ENCODE measurements around the gene C17orf113. TPM values are rescaled to one million over a fixed set of nuclear protein-coding genes. Genes with fewer than 3 reads are reported as not detected.
A peak's percentile ranks its signal among the peaks of the same experiment; 100 is the strongest.

Gene C17orf113
- polyA plus RNA-seq, 6 donors from 2014 or later: 0.13 to 0.87 (median 0.58) TPM

GRCh38 chr17:42081516-42082129, 31.2 kb upstream of the C17orf113 start:
- no peaks in the 10 kb centered on the region for H3K36me3 Mint-ChIP-seq
- H3K27me3 Mint-ChIP-seq: peaks cover 0 to 6% (median 0%) of the 10 kb centered on the region in 3 donors
- peak overlapping the region in 1 of 8 donors; percentile 35 for H3K4me3 Mint-ChIP-seq
- H3K27ac Mint-ChIP-seq: no peak overlapping the region
- ATAC-seq (ENCODE audit: low read depth in 2 of 2) (no peak), DNase-seq (no peak)
- no peaks in the 10 kb centered on the region for H3K9me3 Mint-ChIP-seq
- no peaks in the 10 kb centered on the region for H3K4me1 Mint-ChIP-seq

- peaks cover 0 to 11% (median 6%) of the 10 kb centered on the region in 3 donors for H3K27me3 Mint-ChIP-seq
- H3K4me1 Mint-ChIP-seq: no peaks in the 10 kb centered on the region
- H3K27ac Mint-ChIP-seq: no peak overlapping the region
- ATAC-seq (ENCODE audit: low read depth in 2 of 2) (no peak), DNase-seq (no peak)
- H3K9me3 Mint-ChIP-seq: no peaks in the 10 kb centered on the region
- no peak overlapping the region for H3K4me3 Mint-ChIP-seq
- H3K36me3 Mint-ChIP-seq: no peaks in the 10 kb centered on the region
Measured at GRCh38 chr17:42079541-42079940, 29.1 kb upstream of the C17orf113 start.

GRCh38 chr17:42078396-42079043, 28.1 kb upstream of the C17orf113 start:
- H3K4me1 Mint-ChIP-seq: peaks cover 0 to 4% (median 0%) of the 10 kb centered on the region in 3 donors
- H3K9me3 Mint-ChIP-seq: no peaks in the 10 kb centered on the region
- no peak overlapping the region for H3K27ac Mint-ChIP-seq
- H3K36me3 Mint-ChIP-seq: no peaks in the 10 kb centered on the region
- ATAC-seq (ENCODE audit: low read depth in 2 of 2) (no peak), DNase-seq (no peak)
- H3K4me3 Mint-ChIP-seq: no peak overlapping the region
- H3K27me3 Mint-ChIP-seq: peaks cover 9 to 18% (median 13%) of the 10 kb centered on the region in 3 donors

- no peaks in the 10 kb centered on the region for H3K36me3 Mint-ChIP-seq
- no peak overlapping the region for H3K4me3 Mint-ChIP-seq
- H3K9me3 Mint-ChIP-seq: no peaks in the 10 kb centered on the region
- DNase-seq (no peak), ATAC-seq (ENCODE audit: low read depth in 2 of 2) (no peak)
- peaks cover 4 to 8% (median 7%) of the 10 kb centered on the region in 3 donors for H3K4me1 Mint-ChIP-seq
- peaks cover 17 to 26% (median 18%) of the 10 kb centered on the region in 3 donors for H3K27me3 Mint-ChIP-seq
- no peak overlapping the region for H3K27ac Mint-ChIP-seq
Measured at GRCh38 chr17:42077755-42078154, 27.4 kb upstream of the C17orf113 start.

DNA sequence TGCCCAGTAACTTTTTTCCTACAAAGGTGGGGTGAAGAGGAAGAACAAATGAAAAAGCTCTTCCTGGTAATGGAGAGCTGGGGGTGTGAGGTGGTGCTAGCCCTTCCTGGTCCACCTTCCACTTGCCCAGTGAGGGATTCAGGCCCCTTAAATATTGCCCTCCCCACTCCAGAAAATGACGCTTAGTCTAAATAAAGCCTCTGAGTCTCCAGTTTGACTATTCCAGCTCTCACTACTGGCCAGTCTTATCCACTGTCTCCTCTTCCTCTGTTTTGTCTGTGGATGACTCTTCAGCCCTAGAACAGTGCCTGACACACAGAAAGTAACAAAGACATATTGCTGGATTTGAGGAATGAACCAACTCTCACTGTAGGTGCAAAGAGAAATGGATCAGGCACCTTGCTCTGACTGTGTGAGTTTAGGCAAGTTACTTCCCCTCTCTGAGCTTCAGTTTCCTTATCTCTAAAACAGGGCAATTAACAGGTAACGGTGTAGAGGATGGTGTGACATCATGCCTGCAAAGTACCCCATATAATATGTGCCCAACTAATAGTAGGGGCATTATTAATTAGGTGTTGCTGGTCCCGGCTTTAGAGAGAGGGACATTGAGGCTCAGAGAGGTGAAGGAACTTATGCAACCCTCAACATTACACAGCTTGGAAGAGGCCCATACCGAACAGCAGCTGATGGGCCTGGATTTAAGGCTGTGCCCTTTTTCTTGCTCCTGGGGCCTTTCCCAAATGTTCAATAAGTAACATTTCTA, 26.6 kb upstream of the C17orf113 start:
- Mint-ChIP-seq H3K27me3 (peaks cover 19 to 30% (median 19%) of the 10 kb centered on the region in 3 donors), H3K9me3 (no peaks in the 10 kb centered on the region), H3K36me3 (no peaks in the 10 kb centered on the region), H3K27ac (no peak overlapping the region), H3K4me1 (peaks cover 6 to 9% (median 8%) of the 10 kb centered on the region in 3 donors), H3K4me3 (no peak overlapping the region)
- DNase-seq (no peak), ATAC-seq (ENCODE audit: low read depth in 2 of 2) (no peak)

DNA sequence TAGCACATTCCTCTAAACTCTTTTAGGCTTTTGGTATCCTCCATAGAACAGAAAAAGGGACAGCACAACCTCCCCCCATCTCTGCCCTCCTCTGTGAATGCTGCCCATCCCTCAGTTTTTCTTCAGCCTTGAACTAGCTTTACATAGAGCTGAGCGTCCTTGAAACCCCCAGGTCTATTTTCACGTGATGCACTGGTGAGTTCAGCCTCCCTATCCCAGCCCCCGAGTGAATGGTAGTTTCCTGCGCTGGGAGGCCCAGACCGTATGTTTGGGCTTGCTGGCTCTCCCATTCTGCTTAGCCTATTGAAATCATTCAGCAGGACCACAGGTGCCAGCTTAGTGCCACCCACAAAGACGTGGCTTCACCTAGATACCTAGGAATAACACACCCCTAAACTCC, 25.4 kb upstream of the C17orf113 start:
- DNase-seq (no peak), ATAC-seq (ENCODE audit: low read depth in 2 of 2) (no peak)
- H3K27me3 Mint-ChIP-seq: peaks cover 19 to 40% (median 29%) of the 10 kb centered on the region in 3 donors
- no peaks in the 10 kb centered on the region for H3K9me3 Mint-ChIP-seq
- H3K4me1 Mint-ChIP-seq: peaks cover 8 to 18% (median 8%) of the 10 kb centered on the region in 3 donors
- no peak overlapping the region for H3K4me3 Mint-ChIP-seq
- H3K36me3 Mint-ChIP-seq: no peaks in the 10 kb centered on the region
- no peak overlapping the region for H3K27ac Mint-ChIP-seq

DNA sequence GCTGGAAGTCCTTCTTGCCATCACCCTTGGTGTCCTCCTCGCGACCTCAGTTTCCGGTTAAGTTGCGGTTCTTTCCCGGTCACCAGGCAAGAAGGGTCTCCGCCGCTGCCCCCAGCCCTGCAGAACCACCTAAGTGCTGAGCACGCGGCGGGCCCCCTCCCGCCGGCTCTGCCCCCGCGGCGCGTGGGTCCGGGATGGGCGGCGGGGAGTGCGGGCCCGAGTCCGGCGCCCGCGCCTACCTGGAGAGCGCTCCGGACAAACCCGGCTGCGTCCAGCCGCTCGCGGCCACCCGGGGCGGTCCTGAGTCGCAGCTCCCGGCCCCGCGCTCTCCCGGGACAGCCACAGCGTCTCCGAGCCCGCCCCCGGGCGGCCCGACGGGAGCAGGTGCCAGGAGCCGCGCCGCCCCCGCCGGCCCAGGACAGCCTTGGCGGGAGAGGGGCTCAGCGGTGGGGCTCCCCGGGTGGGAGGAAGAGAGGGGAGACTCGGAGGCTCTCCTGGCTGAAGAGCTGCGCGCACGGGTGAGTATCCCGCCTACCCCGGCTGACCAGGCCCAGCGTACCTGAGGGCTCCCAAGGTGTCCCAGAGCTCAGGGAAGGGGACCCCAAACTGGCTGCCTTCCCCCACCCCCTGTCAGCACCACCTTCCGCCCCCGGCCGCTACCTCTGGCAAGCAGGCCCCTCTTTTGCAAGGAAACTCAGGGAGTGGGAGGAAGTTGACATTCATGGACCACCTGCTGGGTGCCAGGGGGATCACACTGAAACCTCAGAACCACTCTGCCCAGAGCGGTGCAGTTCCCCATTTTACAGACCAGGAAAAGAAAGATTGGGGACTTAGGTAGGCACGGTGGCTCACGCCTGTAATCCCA, 22.2 kb upstream of the C17orf113 start:
- H3K27ac Mint-ChIP-seq: peak overlapping the region in 1 of 6 donors; percentile 27

GRCh38 chr17:42071810-42072209, 21.4 kb upstream of the C17orf113 start:
- Mint-ChIP-seq H3K36me3 (no peaks in the 10 kb centered on the region), H3K4me3 (peak overlapping the region in 6 of 8 donors; percentile 22 to 86 (median 50)), H3K9me3 (no peaks in the 10 kb centered on the region), H3K27me3 (peaks cover 19 to 50% (median 29%) of the 10 kb centered on the region in 3 donors), H3K27ac (no peak overlapping the region), H3K4me1 (peaks cover 12 to 22% (median 12%) of the 10 kb centered on the region in 3 donors)
- peak in 1 of 2 donors; percentile 11 for ATAC-seq (ENCODE audit: low read depth in 2 of 2)
- DNase-seq: no peak

More for the DNA sequence above, 22.2 kb upstream of the C17orf113 start:
- peaks cover 19 to 50% (median 29%) of the 10 kb centered on the region in 3 donors for H3K27me3 Mint-ChIP-seq
- no peaks in the 10 kb centered on the region for H3K9me3 Mint-ChIP-seq
- no peaks in the 10 kb centered on the region for H3K36me3 Mint-ChIP-seq
- ATAC-seq (ENCODE audit: low read depth in 2 of 2): peak; percentile 71 to 76
- H3K4me3 Mint-ChIP-seq: peak overlapping the region in 7 of 8 donors; percentile 58 to 86 (median 75)
- no peak for DNase-seq
- H3K4me1 Mint-ChIP-seq: peaks cover 8 to 18% (median 8%) of the 10 kb centered on the region in 3 donors

GRCh38 chr17:42068979-42069378, 18.6 kb upstream of the C17orf113 start:
- H3K27me3 Mint-ChIP-seq: peaks cover 11 to 42% (median 24%) of the 10 kb centered on the region in 3 donors
- H3K4me3 Mint-ChIP-seq: no peak overlapping the region
- DNase-seq (no peak), ATAC-seq (ENCODE audit: low read depth in 2 of 2) (no peak)
- H3K9me3 Mint-ChIP-seq: no peaks in the 10 kb centered on the region
- no peak overlapping the region for H3K27ac Mint-ChIP-seq
- peaks cover 13 to 26% (median 26%) of the 10 kb centered on the region in 3 donors for H3K4me1 Mint-ChIP-seq
- no peaks in the 10 kb centered on the region for H3K36me3 Mint-ChIP-seq

- ATAC-seq (ENCODE audit: low read depth in 2 of 2) (peak; percentile 16 to 62), DNase-seq (peak; percentile 61)
- H3K4me1 Mint-ChIP-seq: peaks cover 14 to 33% (median 29%) of the 10 kb centered on the region in 3 donors
- H3K27me3 Mint-ChIP-seq: peaks cover 0 to 33% (median 10%) of the 10 kb centered on the region in 3 donors
- no peak overlapping the region for H3K4me3 Mint-ChIP-seq
- no peaks in the 10 kb centered on the region for H3K36me3 Mint-ChIP-seq
- H3K9me3 Mint-ChIP-seq: no peaks in the 10 kb centered on the region
- no peak overlapping the region for H3K27ac Mint-ChIP-seq
Measured at GRCh38 chr17:42067371-42068091, 17.1 kb upstream of the C17orf113 start.

DNA sequence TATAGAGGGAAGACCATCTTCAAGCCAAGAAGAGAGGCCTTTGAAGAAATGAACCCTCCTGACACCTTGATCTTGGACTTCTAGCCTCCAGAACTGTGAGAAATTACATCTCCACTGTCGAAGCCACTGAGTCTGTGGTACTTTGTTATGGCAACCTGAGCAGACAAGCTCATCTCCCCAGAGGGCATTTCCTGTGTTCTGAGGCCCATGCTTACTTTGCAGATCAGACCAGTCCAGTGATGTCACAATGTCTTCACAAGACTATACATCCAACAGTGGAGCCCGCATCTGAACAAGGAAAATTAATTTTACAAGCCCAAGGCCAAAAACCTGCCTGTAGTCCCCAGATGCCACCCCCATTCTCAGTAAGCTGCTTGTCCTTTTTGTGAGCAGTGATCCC, 14.8 kb upstream of the C17orf113 start:
- Mint-ChIP-seq H3K9me3 (no peaks in the 10 kb centered on the region), H3K4me3 (no peak overlapping the region), H3K27me3 (peaks cover 0 to 15% (median 1%) of the 10 kb centered on the region in 3 donors), H3K27ac (peak overlapping the region in 2 of 6 donors; percentile 12 to 77), H3K36me3 (no peaks in the 10 kb centered on the region), H3K4me1 (peaks cover 14 to 29% (median 19%) of the 10 kb centered on the region in 3 donors)
- ATAC-seq (ENCODE audit: low read depth in 2 of 2) (no peak), DNase-seq (no peak)

DNA sequence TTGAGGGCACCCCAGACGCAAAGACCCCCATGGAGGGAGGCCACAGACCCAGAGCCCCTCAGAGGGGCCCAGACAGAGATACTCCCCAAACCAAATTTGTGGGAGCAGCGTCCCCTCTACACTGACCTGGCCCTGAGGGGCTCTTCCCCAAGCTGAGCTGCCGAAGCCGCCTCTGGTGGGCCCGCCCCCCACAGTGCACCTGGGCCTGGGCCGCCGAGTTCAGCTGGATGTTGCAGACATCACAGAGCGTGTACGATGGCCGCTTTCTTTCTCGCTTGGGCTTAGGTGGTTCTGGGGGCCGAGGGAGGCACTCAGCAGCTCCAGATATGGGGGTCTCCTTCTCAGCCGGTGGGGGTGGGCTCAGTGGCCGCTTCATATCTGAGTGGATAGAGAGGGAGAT, 12.3 kb upstream of the C17orf113 start:
- Mint-ChIP-seq H3K4me1 (peaks cover 14 to 29% (median 19%) of the 10 kb centered on the region in 3 donors), H3K27ac (peak overlapping the region in 2 of 6 donors; percentile 44 to 56), H3K9me3 (no peaks in the 10 kb centered on the region), H3K4me3 (peak overlapping the region in 2 of 8 donors; percentile 44 to 56), H3K36me3 (no peaks in the 10 kb centered on the region), H3K27me3 (peaks cover 0 to 5% (median 4%) of the 10 kb centered on the region in 3 donors)
- ATAC-seq (ENCODE audit: low read depth in 2 of 2) (no peak), DNase-seq (no peak)

Data from naive B cell (primary cell).